SK-N-SH (cell line): ENCODE measurements around the gene UBE2U. TPM values are rescaled to one million over a fixed set of nuclear protein-coding genes. Genes with fewer than 3 reads are reported as not detected.

ENCODE experiments used
- CTCF ChIA-PET: fragments of 300-600, 350-600 bp; formaldehyde crosslinking; extraction: SDS; loops from one replicate; lab custom pipeline; 2021; lab: Yijun Ruan, JAX
- POLR2A ChIA-PET: fragments of 350-600 bp; sonication (Branson Sonifier 250); formaldehyde crosslinking; extraction: SDS; loops from one replicate; lab custom pipeline; 2020; ENCODE audit warnings: antibody characterized with exemption, inconsistent platforms; lab: Yijun Ruan, JAX
- DNase-seq: peaks from one replicate; pipeline ENCODE4 v3.0.0; 2012
- H2AFZ ChIP-seq: fragments of 200-600 bp; sonication (generic); 2 replicates; pipeline ENCODE4 v1.8.1; 2016; ENCODE audit warnings: antibody characterized with exemption, mild to moderate bottlenecking, low read depth
- H3F3A ChIP-seq: fragments of 200-600 bp; sonication (generic); replicated peaks from 2 replicates; pipeline ENCODE3; 2016; ENCODE audit warnings: antibody characterized with exemption, mild to moderate bottlenecking; ENCODE audit not compliant: insufficient read depth
- H3K27ac ChIP-seq, 2 experiments: fragments of 200-500 bp in 1 of 2; fragments of 200-600 bp in 1 of 2; sonication (Bioruptor generic) in 1 of 2; sonication (generic), shearing (Covaris generic) in 1 of 2; 2 replicates each; pipeline versions ENCODE4 v1.5.1 to v1.6.1; 2014 to 2016; ENCODE audit warnings: low read depth in 2 of 2, inconsistent platforms in 1 of 2, low read length in 1 of 2, mild to moderate bottlenecking in 1 of 2, mixed read lengths in 1 of 2
- H3K27me3 ChIP-seq: fragments of 200-600 bp; sonication (generic), shearing (Covaris generic); 2 replicates; pipeline ENCODE4 v1.6.1; 2016; ENCODE audit warnings: mixed run types; ENCODE audit not compliant: insufficient read depth
- H3K36me3 ChIP-seq, 2 experiments: fragments of 200-500 bp in 1 of 2; fragments of 200-600 bp in 1 of 2; sonication (Bioruptor generic) in 1 of 2; sonication (generic) in 1 of 2; replicated peaks in 1 of 2; 2 replicates each; pipeline versions ENCODE3 to v1.5.1; 2014 to 2016; ENCODE audit warnings: low read length in 1 of 2, mild to moderate bottlenecking in 1 of 2; ENCODE audit not compliant: insufficient read depth in 2 of 2, control insufficient read depth in 1 of 2
- H3K4me1 ChIP-seq, 2 experiments: fragments of 200-500 bp in 1 of 2; fragments of 200-600 bp in 1 of 2; sonication (Bioruptor generic) in 1 of 2; sonication (generic), shearing (Covaris generic) in 1 of 2; 2 replicates each; pipeline versions ENCODE4 v1.5.1 to v1.6.1; 2014 to 2016; ENCODE audit warnings: low read depth in 1 of 2, low read length in 1 of 2, mixed run types in 1 of 2; ENCODE audit not compliant: insufficient read depth in 2 of 2, control insufficient read depth in 1 of 2
- H3K4me2 ChIP-seq: fragments of 200-600 bp; sonication (generic), shearing (Covaris generic); 2 replicates; pipeline ENCODE4 v1.6.1; 2017; ENCODE audit warnings: mixed run types
- H3K4me3 ChIP-seq, 2 experiments: fragments of 200-500 bp in 1 of 2; fragments of 200-600 bp in 1 of 2; sonication (Bioruptor generic) in 1 of 2; sonication (generic), shearing (Covaris generic) in 1 of 2; 2 replicates each; pipeline versions ENCODE4 v1.5.1 to v1.8.1; 2014 to 2016; ENCODE audit warnings: low read depth in 2 of 2, inconsistent platforms in 1 of 2, low read length in 1 of 2, mild to moderate bottlenecking in 1 of 2, mixed read lengths in 1 of 2, moderate library complexity in 1 of 2
- H3K79me2 ChIP-seq: fragments of 200-600 bp; sonication (generic); 2 replicates; pipeline ENCODE4 v1.8.1; 2017; ENCODE audit warnings: mild to moderate bottlenecking; ENCODE audit not compliant: insufficient read depth
- H3K9ac ChIP-seq: fragments of 200-600 bp; sonication (generic); 2 replicates; pipeline ENCODE4 v1.6.1; 2017; ENCODE audit warnings: mixed run types
- H3K9me2 ChIP-seq: fragments of 200-600 bp; sonication (generic); 2 replicates; pipeline ENCODE4 v1.6.1; 2017; ENCODE audit warnings: mixed run types
- H3K9me3 ChIP-seq: fragments of 200-600 bp; sonication (generic); 2 replicates; pipeline ENCODE4 v1.6.1; 2017; ENCODE audit warnings: mixed run types, mild to moderate bottlenecking, moderate library complexity
- H4K20me1 ChIP-seq: fragments of 200-600 bp; sonication (generic); 2 replicates; pipeline ENCODE4 v1.6.1; 2017; ENCODE audit warnings: mild to moderate bottlenecking, mixed run types; ENCODE audit not compliant: insufficient read depth
- CHD2 ChIP-seq: fragments of 150-350 bp; IDR thresholded peaks from 2 replicates; pipeline ENCODE4 v1.6.1; 2018; ENCODE audit warnings: low read length; ENCODE audit not compliant: partially characterized antibody
- EP300 ChIP-seq, 2 experiments: IDR thresholded peaks; 2 replicates each; pipeline versions ENCODE4 v1.4.0 to v1.6.1; 2012; ENCODE audit warnings: borderline replicate concordance in 1 of 2, low read depth in 1 of 2, low read length in 1 of 2
- EZH2phosphoT487 ChIP-seq: fragments of 200-600 bp; sonication (generic); IDR thresholded peaks from 2 replicates; pipeline ENCODE4 v1.6.1; 2017; ENCODE audit warnings: low read depth, mixed run types, mild to moderate bottlenecking, antibody characterized with exemption, moderate library complexity, borderline replicate concordance
- FOXJ3 ChIP-seq: sonication (generic); formaldehyde crosslinking; IDR thresholded peaks from 2 replicates; pipeline ENCODE4 v1.5.1; 2020; ENCODE audit warnings: mild to moderate bottlenecking, missing genetic modification reagents
- GABPA ChIP-seq: IDR thresholded peaks from 2 replicates; pipeline ENCODE4 v1.4.0; 2012; ENCODE audit warnings: low read depth, mild to moderate bottlenecking
- JUND ChIP-seq: IDR thresholded peaks from 2 replicates; pipeline ENCODE4 v1.4.0; 2012
- MEF2A ChIP-seq: IDR thresholded peaks from 2 replicates; pipeline ENCODE4 v1.4.0; 2012; ENCODE audit warnings: low read depth, borderline replicate concordance
- NRF1 ChIP-seq: IDR thresholded peaks from 2 replicates; pipeline ENCODE4 v1.6.1; 2012; ENCODE audit warnings: low read depth, mild to moderate bottlenecking, low read length
- RAD21 ChIP-seq: IDR thresholded peaks from 2 replicates; pipeline ENCODE4 v1.6.1; 2012; ENCODE audit warnings: mild to moderate bottlenecking, low read length
- TCF12 ChIP-seq: IDR thresholded peaks from 2 replicates; pipeline ENCODE4 v1.4.0; 2012
- WGBS: methylation state at CpG from one replicate; pipeline ENCODE4 v1.1.6; 2017; ENCODE audit warnings: low lambda C conversion rate; 5-methylcytosine and 5-hydroxymethylcytosine counted together
- polyA plus RNA-seq, 3 experiments: library from polyadenylated mRNA; depleted of rRNA; stranded (reverse); fragments of >200 nt; gene quantifications; 2 replicates each; pipeline ENCODE4 v1.2.3, GENCODE V29; 2012
- TF ChIP-seq, protein P1 (sequence below): fragments of 200-600 bp; sonication (generic); IDR thresholded peaks from 2 replicates; pipeline ENCODE4 v1.6.1; 2017; ENCODE audit warnings: antibody characterized with exemption, mild to moderate bottlenecking, moderate library complexity
- TF ChIP-seq, protein P2 (sequence below): IDR thresholded peaks from 2 replicates; pipeline ENCODE4 v1.4.0; 2012; ENCODE audit warnings: low read depth, borderline replicate concordance
- TF ChIP-seq, protein P3 (sequence below): fragments of 150-350 bp; IDR thresholded peaks from 2 replicates; pipeline ENCODE4 v1.6.1; 2017; ENCODE audit warnings: antibody characterized with exemption, low read length, low read depth, borderline replicate concordance
- TF ChIP-seq, protein P4 (sequence below): fragments of 150-350 bp; IDR thresholded peaks from 2 replicates; pipeline ENCODE4 v1.6.1; 2016; ENCODE audit warnings: mild to moderate bottlenecking, low read depth, low read length
- TF ChIP-seq, protein P5 (sequence below): IDR thresholded peaks from 2 replicates; pipeline ENCODE4 v1.6.1; 2012; ENCODE audit warnings: mild to moderate bottlenecking, low read depth, low read length, moderate library complexity

Gene UBE2U
- polyA plus RNA-seq, 1 of the 3 experiments (the other 2 are of a cell fraction): not detected

DNA sequence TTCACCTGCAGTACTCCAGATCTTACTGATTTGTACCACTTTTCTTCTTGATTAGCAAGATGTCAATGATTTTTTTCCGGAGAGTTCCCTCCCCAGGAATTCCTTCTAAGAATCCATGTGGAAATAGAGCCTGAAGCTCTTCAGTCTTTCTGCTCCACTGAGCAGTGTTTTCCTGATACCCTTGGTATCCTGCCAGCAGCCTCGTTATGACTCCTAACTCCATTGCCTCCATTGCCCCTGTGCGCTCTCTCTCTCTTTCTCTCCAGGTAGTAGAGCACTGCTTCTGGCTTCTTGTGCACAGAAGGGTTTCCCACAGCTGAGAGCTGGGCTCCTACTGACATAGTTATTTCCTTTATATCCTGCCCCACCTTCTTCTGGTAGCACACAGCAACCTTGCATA is 12.2 kb downstream of the UBE2U start:
- Histone ChIP-seq H3K4me3 (no peak overlapping the region), H3K79me2 (no peaks in the 10 kb centered on the region), H3K36me3 (no peaks in the 10 kb centered on the region), H3K4me2 (no peak overlapping the region), H2AFZ (no peak overlapping the region), H3K9ac (no peak overlapping the region), H4K20me1 (no peaks in the 10 kb centered on the region), H3F3A (peaks cover 5% of the 10 kb centered on the region), H3K27me3 (no peaks in the 10 kb centered on the region), H3K9me3 (no peaks in the 10 kb centered on the region), H3K9me2 (no peaks in the 10 kb centered on the region), H3K4me1 (no peaks in the 10 kb centered on the region), H3K27ac (no peak overlapping the region)
- WGBS: 84% methylated on average over 3 of the region's 3 CpGs
- ChIA-PET POLR2A (no interaction called here), CTCF (no interaction called here)
- no peak for DNase-seq
- no peak for TF ChIP-seq MEF2A
- no peak for TF ChIP-seq EP300 (IDR thresholded peaks at IDR 0.05; ENCODE audit: borderline replicate concordance in 1 of 2, low read depth in 1 of 2, low read length in 1 of 2)
- no peak for TF ChIP-seq CHD2
- no peak for TF ChIP-seq EZH2phosphoT487
- TF ChIP-seq, protein P1, sequence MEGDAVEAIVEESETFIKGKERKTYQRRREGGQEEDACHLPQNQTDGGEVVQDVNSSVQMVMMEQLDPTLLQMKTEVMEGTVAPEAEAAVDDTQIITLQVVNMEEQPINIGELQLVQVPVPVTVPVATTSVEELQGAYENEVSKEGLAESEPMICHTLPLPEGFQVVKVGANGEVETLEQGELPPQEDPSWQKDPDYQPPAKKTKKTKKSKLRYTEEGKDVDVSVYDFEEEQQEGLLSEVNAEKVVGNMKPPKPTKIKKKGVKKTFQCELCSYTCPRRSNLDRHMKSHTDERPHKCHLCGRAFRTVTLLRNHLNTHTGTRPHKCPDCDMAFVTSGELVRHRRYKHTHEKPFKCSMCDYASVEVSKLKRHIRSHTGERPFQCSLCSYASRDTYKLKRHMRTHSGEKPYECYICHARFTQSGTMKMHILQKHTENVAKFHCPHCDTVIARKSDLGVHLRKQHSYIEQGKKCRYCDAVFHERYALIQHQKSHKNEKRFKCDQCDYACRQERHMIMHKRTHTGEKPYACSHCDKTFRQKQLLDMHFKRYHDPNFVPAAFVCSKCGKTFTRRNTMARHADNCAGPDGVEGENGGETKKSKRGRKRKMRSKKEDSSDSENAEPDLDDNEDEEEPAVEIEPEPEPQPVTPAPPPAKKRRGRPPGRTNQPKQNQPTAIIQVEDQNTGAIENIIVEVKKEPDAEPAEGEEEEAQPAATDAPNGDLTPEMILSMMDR: no peak

DNA sequence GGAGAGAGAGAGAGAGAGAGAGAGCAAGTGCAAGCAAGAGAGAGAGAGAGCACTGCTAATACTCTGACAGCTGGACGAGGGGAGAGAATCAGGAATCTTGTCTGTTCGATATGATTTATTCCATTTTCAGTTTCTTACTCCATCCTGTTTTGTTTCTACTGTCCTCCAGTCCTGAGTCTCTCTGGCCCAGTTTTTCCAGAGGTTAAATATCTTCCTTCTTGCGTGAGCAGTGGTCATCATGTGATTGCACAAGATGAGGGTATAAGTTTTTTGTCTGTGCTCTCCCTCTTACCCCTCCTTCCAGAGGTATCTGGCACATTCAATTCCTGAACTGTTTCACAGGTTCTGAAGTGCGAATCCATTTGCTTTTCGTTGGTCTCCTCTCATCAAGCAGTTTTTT is 16.8 kb downstream of the UBE2U start:
- TF ChIP-seq, protein P2, sequence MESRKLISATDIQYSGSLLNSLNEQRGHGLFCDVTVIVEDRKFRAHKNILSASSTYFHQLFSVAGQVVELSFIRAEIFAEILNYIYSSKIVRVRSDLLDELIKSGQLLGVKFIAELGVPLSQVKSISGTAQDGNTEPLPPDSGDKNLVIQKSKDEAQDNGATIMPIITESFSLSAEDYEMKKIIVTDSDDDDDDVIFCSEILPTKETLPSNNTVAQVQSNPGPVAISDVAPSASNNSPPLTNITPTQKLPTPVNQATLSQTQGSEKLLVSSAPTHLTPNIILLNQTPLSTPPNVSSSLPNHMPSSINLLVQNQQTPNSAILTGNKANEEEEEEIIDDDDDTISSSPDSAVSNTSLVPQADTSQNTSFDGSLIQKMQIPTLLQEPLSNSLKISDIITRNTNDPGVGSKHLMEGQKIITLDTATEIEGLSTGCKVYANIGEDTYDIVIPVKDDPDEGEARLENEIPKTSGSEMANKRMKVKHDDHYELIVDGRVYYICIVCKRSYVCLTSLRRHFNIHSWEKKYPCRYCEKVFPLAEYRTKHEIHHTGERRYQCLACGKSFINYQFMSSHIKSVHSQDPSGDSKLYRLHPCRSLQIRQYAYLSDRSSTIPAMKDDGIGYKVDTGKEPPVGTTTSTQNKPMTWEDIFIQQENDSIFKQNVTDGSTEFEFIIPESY: no peak
- TF ChIP-seq, protein P3, sequence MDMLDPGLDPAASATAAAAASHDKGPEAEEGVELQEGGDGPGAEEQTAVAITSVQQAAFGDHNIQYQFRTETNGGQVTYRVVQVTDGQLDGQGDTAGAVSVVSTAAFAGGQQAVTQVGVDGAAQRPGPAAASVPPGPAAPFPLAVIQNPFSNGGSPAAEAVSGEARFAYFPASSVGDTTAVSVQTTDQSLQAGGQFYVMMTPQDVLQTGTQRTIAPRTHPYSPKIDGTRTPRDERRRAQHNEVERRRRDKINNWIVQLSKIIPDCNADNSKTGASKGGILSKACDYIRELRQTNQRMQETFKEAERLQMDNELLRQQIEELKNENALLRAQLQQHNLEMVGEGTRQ: no peak
- TF ChIP-seq FOXJ3 (CRISPR knock-in tag) (no peak), MEF2A (no peak), RAD21 (no peak), NRF1 (no peak), JUND (no peak), GABPA (no peak), TCF12 (no peak), CHD2 (no peak)
- TF ChIP-seq, protein P4, sequence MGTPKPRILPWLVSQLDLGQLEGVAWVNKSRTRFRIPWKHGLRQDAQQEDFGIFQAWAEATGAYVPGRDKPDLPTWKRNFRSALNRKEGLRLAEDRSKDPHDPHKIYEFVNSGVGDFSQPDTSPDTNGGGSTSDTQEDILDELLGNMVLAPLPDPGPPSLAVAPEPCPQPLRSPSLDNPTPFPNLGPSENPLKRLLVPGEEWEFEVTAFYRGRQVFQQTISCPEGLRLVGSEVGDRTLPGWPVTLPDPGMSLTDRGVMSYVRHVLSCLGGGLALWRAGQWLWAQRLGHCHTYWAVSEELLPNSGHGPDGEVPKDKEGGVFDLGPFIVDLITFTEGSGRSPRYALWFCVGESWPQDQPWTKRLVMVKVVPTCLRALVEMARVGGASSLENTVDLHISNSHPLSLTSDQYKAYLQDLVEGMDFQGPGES: no peak
- TF ChIP-seq, protein P5, sequence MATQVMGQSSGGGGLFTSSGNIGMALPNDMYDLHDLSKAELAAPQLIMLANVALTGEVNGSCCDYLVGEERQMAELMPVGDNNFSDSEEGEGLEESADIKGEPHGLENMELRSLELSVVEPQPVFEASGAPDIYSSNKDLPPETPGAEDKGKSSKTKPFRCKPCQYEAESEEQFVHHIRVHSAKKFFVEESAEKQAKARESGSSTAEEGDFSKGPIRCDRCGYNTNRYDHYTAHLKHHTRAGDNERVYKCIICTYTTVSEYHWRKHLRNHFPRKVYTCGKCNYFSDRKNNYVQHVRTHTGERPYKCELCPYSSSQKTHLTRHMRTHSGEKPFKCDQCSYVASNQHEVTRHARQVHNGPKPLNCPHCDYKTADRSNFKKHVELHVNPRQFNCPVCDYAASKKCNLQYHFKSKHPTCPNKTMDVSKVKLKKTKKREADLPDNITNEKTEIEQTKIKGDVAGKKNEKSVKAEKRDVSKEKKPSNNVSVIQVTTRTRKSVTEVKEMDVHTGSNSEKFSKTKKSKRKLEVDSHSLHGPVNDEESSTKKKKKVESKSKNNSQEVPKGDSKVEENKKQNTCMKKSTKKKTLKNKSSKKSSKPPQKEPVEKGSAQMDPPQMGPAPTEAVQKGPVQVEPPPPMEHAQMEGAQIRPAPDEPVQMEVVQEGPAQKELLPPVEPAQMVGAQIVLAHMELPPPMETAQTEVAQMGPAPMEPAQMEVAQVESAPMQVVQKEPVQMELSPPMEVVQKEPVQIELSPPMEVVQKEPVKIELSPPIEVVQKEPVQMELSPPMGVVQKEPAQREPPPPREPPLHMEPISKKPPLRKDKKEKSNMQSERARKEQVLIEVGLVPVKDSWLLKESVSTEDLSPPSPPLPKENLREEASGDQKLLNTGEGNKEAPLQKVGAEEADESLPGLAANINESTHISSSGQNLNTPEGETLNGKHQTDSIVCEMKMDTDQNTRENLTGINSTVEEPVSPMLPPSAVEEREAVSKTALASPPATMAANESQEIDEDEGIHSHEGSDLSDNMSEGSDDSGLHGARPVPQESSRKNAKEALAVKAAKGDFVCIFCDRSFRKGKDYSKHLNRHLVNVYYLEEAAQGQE: no peak
- Histone ChIP-seq H3K4me1 (peaks cover 0 to 3% of the 10 kb centered on the region in 2 experiments; a peak in 1 of 4 replicates), H3K4me3 (no peak overlapping the region), H3K4me2 (no peak overlapping the region), H3K9me2 (no peaks in the 10 kb centered on the region), H3K9me3 (no peaks in the 10 kb centered on the region), H3K27ac (no peak overlapping the region), H3F3A (peaks cover 23% of the 10 kb centered on the region), H3K9ac (no peak overlapping the region), H4K20me1 (no peaks in the 10 kb centered on the region), H3K36me3 (no peaks in the 10 kb centered on the region), H2AFZ (no peak overlapping the region), H3K79me2 (no peaks in the 10 kb centered on the region), H3K27me3 (no peaks in the 10 kb centered on the region)
- ChIA-PET CTCF (no interaction called here), POLR2A (no interaction called here)
- 87% methylated on average over 5 of the region's 5 CpGs for WGBS
- no peak for DNase-seq
